IMR-90 (cell line): ENCODE measurements around the gene RCBTB2. TPM values are rescaled to one million over a fixed set of nuclear protein-coding genes. Genes with fewer than 3 reads are reported as not detected.

ENCODE experiments used
- ATAC-seq: fragments of 200-7000 bp; cut with Tn5 transposase; 2 replicates; pipeline ENCODE4 v1.9.1; 2020; ENCODE audit warnings: low read depth, mild to moderate bottlenecking, moderate library complexity
- Bru-seq: library from RNA; stranded (reverse); fragments of 400-500 nt; gene quantifications from one replicate; lab custom pipeline; 2021; lab: Mats Ljungman, UMichigan
- BruChase-seq, 2 experiments: library from RNA; stranded (reverse); fragments of 400-500 nt; gene quantifications; one replicate each; lab custom pipeline; 2021; lab: Mats Ljungman, UMichigan
- BruUV-seq: library from RNA; stranded (reverse); fragments of 400-500 nt; replicated peaks from 2 replicates; lab custom pipeline; 2021; lab: Mats Ljungman, UMichigan
- CTCF ChIA-PET: fragments of 300-600 bp; formaldehyde crosslinking; extraction: SDS; loops from one replicate; lab custom pipeline; 2021; ENCODE audit warnings: antibody characterized with exemption; lab: Yijun Ruan, JAX
- POLR2A ChIA-PET: fragments of 300-600 bp; sonication (Branson Sonifier 250); formaldehyde crosslinking; loops from one replicate; lab custom pipeline; 2022; ENCODE audit warnings: antibody characterized with exemption; ENCODE audit not compliant: unreplicated experiment; lab: Charles Lee
- DNase-seq: peaks from one replicate; pipeline ENCODE4 v3.0.0; 2013
- H2AFZ ChIP-seq: replicated peaks from 2 replicates; pipeline ENCODE3; 2013; ENCODE audit warnings: low read length, mild to moderate bottlenecking; ENCODE audit not compliant: poor library complexity
- H2AK5ac ChIP-seq: 2 replicates; pipeline ENCODE4 v1.6.1; 2013; ENCODE audit warnings: low read depth, low read length, inconsistent platforms
- H2AK9ac ChIP-seq: replicated peaks from 2 replicates; pipeline ENCODE3; 2013; ENCODE audit warnings: mild to moderate bottlenecking, low read depth, low read length, moderate library complexity; ENCODE audit not compliant: poor library complexity
- H2BK120ac ChIP-seq: 2 replicates; pipeline ENCODE4 v1.6.1; 2013; ENCODE audit warnings: low read depth, low read length, inconsistent platforms
- H2BK15ac ChIP-seq: 3 replicates; pipeline ENCODE4 v1.6.1; 2013; ENCODE audit warnings: low read depth, low read length, inconsistent platforms
- H2BK20ac ChIP-seq: 2 replicates; pipeline ENCODE4 v1.6.1; 2013; ENCODE audit warnings: low read depth, mild to moderate bottlenecking, inconsistent platforms, low read length, moderate library complexity
- H2BK5ac ChIP-seq: 2 replicates; pipeline ENCODE4 v1.6.1; 2013; ENCODE audit warnings: mild to moderate bottlenecking, low read depth, low read length, inconsistent platforms; ENCODE audit not compliant: poor library complexity, severe bottlenecking
- H3K14ac ChIP-seq: replicated peaks from 2 replicates; pipeline ENCODE4 v1.6.1; 2013; ENCODE audit warnings: low read depth, low read length, inconsistent platforms
- H3K18ac ChIP-seq: 2 replicates; pipeline ENCODE4 v1.6.1; 2013; ENCODE audit warnings: low read depth, low read length, control low read depth
- H3K23ac ChIP-seq: 2 replicates; pipeline ENCODE4 v1.6.1; 2013; ENCODE audit warnings: low read depth, low read length, inconsistent platforms
- H3K27ac ChIP-seq: 2 replicates; pipeline ENCODE4 v1.5.1; 2013; ENCODE audit warnings: mild to moderate bottlenecking, control low read depth, low read length; ENCODE audit not compliant: insufficient read depth
- H3K27me3 ChIP-seq: 2 replicates; pipeline ENCODE4 v1.6.1; 2013; ENCODE audit warnings: low read length; ENCODE audit not compliant: control insufficient read depth, insufficient read depth
- H3K36me3 ChIP-seq: 2 replicates; pipeline ENCODE4 v1.6.1; 2013; ENCODE audit warnings: low read length, mixed read lengths; ENCODE audit not compliant: control insufficient read depth, insufficient read depth
- H3K4ac ChIP-seq: 2 replicates; pipeline ENCODE4 v1.6.1; 2013; ENCODE audit warnings: low read depth, low read length, inconsistent platforms
- H3K4me1 ChIP-seq: 2 replicates; pipeline ENCODE4 v1.6.1; 2013; ENCODE audit warnings: low read length, mixed read lengths; ENCODE audit not compliant: control insufficient read depth, insufficient read depth
- H3K4me2 ChIP-seq: 2 replicates; pipeline ENCODE4 v1.6.1; 2013; ENCODE audit warnings: low read depth, mild to moderate bottlenecking, control low read depth, low read length, moderate library complexity
- H3K4me3 ChIP-seq: 2 replicates; pipeline ENCODE4 v1.5.1; 2013; ENCODE audit warnings: low read depth, mild to moderate bottlenecking, control low read depth, low read length, moderate library complexity; ENCODE audit not compliant: insufficient read depth
- H3K56ac ChIP-seq: 2 replicates; pipeline ENCODE4 v1.6.1; 2013; ENCODE audit warnings: low read length, inconsistent platforms; ENCODE audit not compliant: insufficient read depth; ENCODE audit errors: extremely low read depth
- H3K79me1 ChIP-seq, 2 experiments: 2 replicates each; pipeline ENCODE4 v1.6.1; 2013; ENCODE audit warnings: low read length in 2 of 2, inconsistent platforms in 1 of 2, low read depth in 1 of 2
- H3K9ac ChIP-seq: 2 replicates; pipeline ENCODE4 v1.6.1; 2013; ENCODE audit warnings: low read depth, low read length, control low read depth
- H3K9me1 ChIP-seq: 2 replicates; pipeline ENCODE4 v1.6.1; 2013; ENCODE audit warnings: low read length, inconsistent platforms; ENCODE audit not compliant: insufficient read depth
- H3K9me3 ChIP-seq: 2 replicates; pipeline ENCODE4 v1.6.1; 2013; ENCODE audit warnings: low read length; ENCODE audit not compliant: control insufficient read depth, insufficient read depth
- H4K20me1 ChIP-seq: 2 replicates; pipeline ENCODE4 v1.6.1; 2013; ENCODE audit warnings: low read length, inconsistent platforms; ENCODE audit not compliant: insufficient read depth
- H4K5ac ChIP-seq: 2 replicates; pipeline ENCODE4 v1.6.1; 2013; ENCODE audit warnings: mild to moderate bottlenecking, low read depth, low read length, control low read depth
- H4K8ac ChIP-seq, 2 experiments: 2 replicates each; pipeline ENCODE4 v1.6.1; 2013; ENCODE audit warnings: low read depth in 2 of 2, low read length in 2 of 2, control low read depth in 1 of 2, inconsistent platforms in 1 of 2
- H4K91ac ChIP-seq: 2 replicates; pipeline ENCODE4 v1.6.1; 2013; ENCODE audit warnings: low read depth, low read length, inconsistent platforms; ENCODE audit not compliant: insufficient read depth
- BHLHE40 ChIP-seq: fragments of 150-350 bp; IDR thresholded peaks from 2 replicates; pipeline ENCODE4 v1.6.1; 2016; ENCODE audit warnings: mild to moderate bottlenecking, low read depth, low read length
- CEBPB ChIP-seq: IDR thresholded peaks from 2 replicates; pipeline ENCODE4 v1.6.1; 2012; ENCODE audit warnings: low read depth, low read length, improper control_type of control experiment
- MAZ ChIP-seq: IDR thresholded peaks from 2 replicates; pipeline ENCODE4 v1.6.1; 2012; ENCODE audit warnings: low read depth, mild to moderate bottlenecking, low read length, improper control_type of control experiment, moderate library complexity, borderline replicate concordance
- MXI1 ChIP-seq: IDR thresholded peaks from 2 replicates; pipeline ENCODE4 v1.6.1; 2012; ENCODE audit warnings: low read depth, mild to moderate bottlenecking, low read length, moderate library complexity, borderline replicate concordance
- POLR2A ChIP-seq: IDR thresholded peaks from 2 replicates; pipeline ENCODE4 v1.6.1; 2012; ENCODE audit warnings: mild to moderate bottlenecking, low read depth, low read length
- RFX5 ChIP-seq: IDR thresholded peaks from 2 replicates; pipeline ENCODE4 v1.8.0; 2012; ENCODE audit warnings: low read depth, mild to moderate bottlenecking, low read length, moderate library complexity
- WGBS, 2 experiments: methylation state at CpG; one replicate each; pipeline versions ENCODE4 v1.1.5 to v1.1.7; 2013; ENCODE audit warnings: missing lambda C conversion rate in 2 of 2; ENCODE audit not compliant: insufficient read length in 1 of 2; ENCODE audit errors: extremely low coverage in 2 of 2; 5-methylcytosine and 5-hydroxymethylcytosine counted together
- dilution Hi-C: fragments of 300-500 bp; cut with HindIII; formaldehyde crosslinking; loops from one replicate; pipeline ENCODE4 v1.14.3; 2018; ENCODE audit warnings: low sequenced_read_pairs; ENCODE audit not compliant: unreplicated experiment
- in situ Hi-C: fragments of 300-500 bp; cut with MboI; formaldehyde crosslinking; loops from 3 replicates; pipeline ENCODE4 v1.14.3; 2019; ENCODE audit warnings: low sequenced_read_pairs, inconsistent platforms, mixed read lengths
- intact Hi-C: fragments of 100-400 bp; cut with micrococcal nuclease; formaldehyde crosslinking; loops from 2 replicates; pipeline ENCODE4 v1.10.0; 2022
- long read RNA-seq: library from polyadenylated mRNA; unstranded; transcript quantifications from one replicate; pipeline ENCODE4 v2.0.0, GENCODE V29; 2021; ENCODE audit not compliant: unreplicated experiment
- polyA plus RNA-seq, 3 experiments: library from polyadenylated mRNA; depleted of rRNA; stranded (reverse); fragments of >200 nt; gene quantifications; 2 replicates each; pipeline ENCODE4 v1.2.3, GENCODE V29; 2012; ENCODE audit warnings: low replicate concordance in 1 of 3
- total RNA-seq: library from RNA; depleted of rRNA; stranded (reverse); fragments of >200 nt; gene quantifications from 2 replicates; pipeline ENCODE4 v1.2.3, GENCODE V29; 2012; rRNA removed
- TF ChIP-seq, protein P1 (sequence below): fragments of 150-350 bp; IDR thresholded peaks from 2 replicates; pipeline ENCODE4 v1.6.1; 2017; ENCODE audit warnings: mild to moderate bottlenecking, antibody characterized with exemption, low read length, low read depth

Gene RCBTB2
- total RNA-seq (5.2 and 5.3 TPM in 2 replicates), polyA plus RNA-seq (2012; rRNA removed) (3.0 and 4.0 TPM in 2 replicates), Bru-seq, nascent RNA (percentile 48 among the genes with signal in this experiment), BruChase-seq, experiment 1, labeled RNA remaining after a 6-hour chase (percentile 43 among the genes with signal in this experiment), BruChase-seq, experiment 2, labeled RNA remaining after a 2-hour chase (percentile 49 among the genes with signal in this experiment)
- 1.4 and 2.8 TPM in 2 replicates for polyA plus RNA-seq (2012; cell fraction: cytosol; rRNA removed)
- 1.9 and 5.6 TPM in 2 replicates for polyA plus RNA-seq (2012; cell fraction: nucleus; rRNA removed; ENCODE audit: low replicate concordance)
- long read RNA-seq, partial matches to known transcripts: 3 of 10 reads
- long read RNA-seq, other reads (novel, unspliced or antisense): 1 of 10 reads

- no TSS peak for BruUV-seq
- Histone ChIP-seq H2AFZ (peak within 1 kb of the TSS; percentile 98), H3K9me1 (peaks cover 2% of the 10 kb centered on the region; the same call in 1 of the 2 replicates), H2AK9ac (peak within 1 kb of the TSS; percentile 93), H4K8ac (peak within 1 kb of the TSS; percentile 98 to 99), H2BK15ac (peak within 1 kb of the TSS; percentile 86; the same call in 2 of the 3 replicates), H3K4ac (peak within 1 kb of the TSS; percentile 97), H2BK20ac (peak within 1 kb of the TSS; percentile 67; the same call in 1 of the 2 replicates), H3K27ac (peak within 1 kb of the TSS; percentile 96), H3K4me2 (peak within 1 kb of the TSS; percentile 90), H2BK120ac (peak within 1 kb of the TSS; percentile 86), H3K4me3 (peak within 1 kb of the TSS; percentile 86), H2AK5ac (peak within 1 kb of the TSS; percentile 82), H3K23ac (peak within 1 kb of the TSS; percentile 96), H3K27me3 (no peaks in the 10 kb centered on the region), H3K79me1 (peaks cover 8 to 13% of the 10 kb centered on the region in 2 experiments), H3K9me3 (no peaks in the 10 kb centered on the region), H3K14ac (peak within 1 kb of the TSS; percentile 99), H4K5ac (peak within 1 kb of the TSS; percentile 98), H4K20me1 (no peaks in the 10 kb centered on the region), H3K18ac (peak within 1 kb of the TSS; percentile 90), H4K91ac (peak within 1 kb of the TSS; percentile 96), H3K4me1 (peaks cover 5% of the 10 kb centered on the region), H3K56ac (peak within 1 kb of the TSS; percentile 78), H3K36me3 (no peaks in the 10 kb centered on the region), H3K9ac (peak within 1 kb of the TSS; percentile 95), H2BK5ac (peak within 1 kb of the TSS; percentile 97)
- WGBS, 2 experiments: 3% methylated on average over 26 of the region's 84 CpGs; no CpG with 5 or more reads in 1 of the 2 experiments
- POLR2A ChIA-PET: interaction anchor here (0.6 to 0.7 kb wide), 2 partner anchors 10 to 96 kb away, joined by 3 to 14 read pairs; no protein-coding TSS in a partner anchor
- TF ChIP-seq MAZ (peak; percentile 7; the same call in 1 of the 2 replicates), MXI1 (no peak), RFX5 (no peak), POLR2A (peak; percentile 86), CEBPB (no peak), BHLHE40 (no peak; the same call in 1 of the 2 replicates)
- TF ChIP-seq, protein P1, sequence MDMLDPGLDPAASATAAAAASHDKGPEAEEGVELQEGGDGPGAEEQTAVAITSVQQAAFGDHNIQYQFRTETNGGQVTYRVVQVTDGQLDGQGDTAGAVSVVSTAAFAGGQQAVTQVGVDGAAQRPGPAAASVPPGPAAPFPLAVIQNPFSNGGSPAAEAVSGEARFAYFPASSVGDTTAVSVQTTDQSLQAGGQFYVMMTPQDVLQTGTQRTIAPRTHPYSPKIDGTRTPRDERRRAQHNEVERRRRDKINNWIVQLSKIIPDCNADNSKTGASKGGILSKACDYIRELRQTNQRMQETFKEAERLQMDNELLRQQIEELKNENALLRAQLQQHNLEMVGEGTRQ: no peak
- CTCF ChIA-PET: interaction anchor here (1.0 kb wide), 1 partner anchor 198 kb away, joined by 3 read pairs; no protein-coding TSS in a partner anchor
- dilution Hi-C loops: no loop called here
- intact Hi-C loops: loop anchor here (5.0 kb wide), 1 partner anchor 126 kb away; no protein-coding TSS in a partner anchor
- in situ Hi-C loops: no loop called here
- peak; percentile 96 for DNase-seq
- peak; percentile 97 for ATAC-seq
These were observed at the start of gene RCBTB2 for GRCh38 chr13:48532506-48533499. RCBTB2 (minus strand) TSS chr13:48533080; CDS start chr13:48521939, 11,141 bp downstream.
